Keratinocyte (primary cell): ENCODE results near the gene DNAJB6. TPM values are rescaled to one million over a fixed set of nuclear protein-coding genes. Genes with fewer than 3 reads are reported as not detected.

Experiments
- DNase-seq: peaks from one replicate; pipeline ENCODE4 v3.0.0-alpha.2; 2011; ENCODE audit warnings: low read depth, missing footprints, low spot score
- FAIRE-seq: peaks from 2 replicates; lab custom pipeline; 2011; peaks lifted over from hg19 to GRCh38; lab: Jason Lieb, UNC
- H2AFZ ChIP-seq: 2 replicates; pipeline ENCODE4 v1.6.0; 2012; ENCODE audit warnings: low read length, control low read depth, inconsistent platforms; ENCODE audit not compliant: control insufficient read depth
- H3K27ac ChIP-seq: 2 replicates; pipeline ENCODE4 v1.5.1; 2011; ENCODE audit warnings: low read length; ENCODE audit not compliant: control insufficient read depth, insufficient read depth
- H3K27me3 ChIP-seq: 3 replicates; pipeline ENCODE4 v1.6.0; 2011; ENCODE audit warnings: low read length; ENCODE audit not compliant: control insufficient read depth, insufficient read depth; ENCODE audit errors: extremely low read depth
- H3K36me3 ChIP-seq, 2 experiments: 2 replicates in 1 of 2; 3 replicates in 1 of 2; pipeline ENCODE4 v1.5.1; 2011; ENCODE audit warnings: low read length in 2 of 2, mild to moderate bottlenecking in 1 of 2; ENCODE audit not compliant: control insufficient read depth in 2 of 2, insufficient read depth in 2 of 2; ENCODE audit errors: extremely low read depth in 1 of 2
- H3K4me1 ChIP-seq: 3 replicates; pipeline ENCODE4 v1.5.1; 2011; ENCODE audit warnings: low read length; ENCODE audit not compliant: control insufficient read depth, insufficient read depth; ENCODE audit errors: extremely low read depth
- H3K4me2 ChIP-seq: 3 replicates; pipeline ENCODE4 v1.6.0; 2011; ENCODE audit warnings: low read depth, low read length; ENCODE audit not compliant: control insufficient read depth, insufficient read depth; ENCODE audit errors: extremely low read depth
- H3K4me3 ChIP-seq, 3 experiments: fragments of 200-600 bp in 1 of 3; sonication (generic) in 1 of 3; 2 replicates in 2 of 3; 3 replicates in 1 of 3; pipeline ENCODE4 v1.5.1; 2011 to 2016; ENCODE audit warnings: low read length in 3 of 3, mild to moderate bottlenecking in 3 of 3, control low read depth in 2 of 3, inconsistent platforms in 1 of 3, low read depth in 1 of 3, mixed read lengths in 1 of 3, mixed run types in 1 of 3, moderate library complexity in 1 of 3; ENCODE audit not compliant: control insufficient read depth in 2 of 3, insufficient read depth in 2 of 3; ENCODE audit errors: extremely low read depth in 1 of 3
- H3K79me2 ChIP-seq: 2 replicates; pipeline ENCODE4 v1.6.0; 2012; ENCODE audit warnings: low read length; ENCODE audit not compliant: control insufficient read depth, insufficient read depth
- H3K9ac ChIP-seq: 3 replicates; pipeline ENCODE4 v1.6.0; 2011; ENCODE audit warnings: low read length; ENCODE audit not compliant: control insufficient read depth, insufficient read depth; ENCODE audit errors: extremely low read depth
- H3K9me1 ChIP-seq: 3 replicates; pipeline ENCODE4 v1.6.0; 2011; ENCODE audit warnings: low read length; ENCODE audit not compliant: control insufficient read depth, insufficient read depth; ENCODE audit errors: extremely low read depth
- H3K9me3 ChIP-seq: 2 replicates; pipeline ENCODE4 v1.5.1; 2012; ENCODE audit warnings: low read depth, low read length; ENCODE audit not compliant: control insufficient read depth
- H4K20me1 ChIP-seq: 3 replicates; pipeline ENCODE4 v1.6.0; 2011; ENCODE audit warnings: low read length; ENCODE audit not compliant: control insufficient read depth, insufficient read depth; ENCODE audit errors: extremely low read depth
- CTCF ChIP-seq, 3 experiments: IDR thresholded peaks in 1 of 3; conservative IDR thresholded peaks in 1 of 3; optimal IDR thresholded peaks in 1 of 3; 2 replicates in 2 of 3; 3 replicates in 1 of 3; pipeline versions ENCODE3 to v1.5.1; 2011; ENCODE audit warnings: low read length in 3 of 3, mild to moderate bottlenecking in 3 of 3, moderate library complexity in 2 of 3, control low read depth in 1 of 3, inconsistent platforms in 1 of 3; ENCODE audit not compliant: insufficient read depth in 2 of 3; ENCODE audit errors: extremely low read depth in 1 of 3
- EZH2 ChIP-seq: IDR thresholded peaks from one replicate; pipeline ENCODE4 v1.6.1; 2012; ENCODE audit warnings: inconsistent platforms, mild to moderate bottlenecking, low read length, moderate library complexity
- dilution Hi-C: fragments of 300-500 bp; cut with MboI; formaldehyde crosslinking; loops from one replicate; pipeline ENCODE4 v1.7.0; 2020; ENCODE audit warnings: low sequenced_read_pairs; ENCODE audit not compliant: extremely low pct_ligation_motif_present
- polyA plus RNA-seq, 5 experiments: library from polyadenylated mRNA; depleted of rRNA in 3 of 5; stranded (reverse) in 3 of 5; stranded (forward) in 1 of 5; unstranded in 1 of 5; fragments of >200 nt; gene quantifications; 1 replicate in 1 of 5; 2 replicates in 3 of 5; 3 replicates in 1 of 5; pipeline versions ENCODE4 v1.2.1 to v1.2.3, GENCODE V29; 2011 to 2012; ENCODE audit warnings: missing spikeins in 2 of 5, low read depth in 1 of 5, low replicate concordance in 1 of 5

DNAJB6 gene
- polyA plus RNA-seq, 1 donor (not counting 4 experiments of a cell fraction or from before 2014, with no cell fraction given) = 152 TPM

GRCh38 chr7:157464111-157464970 lies 127.5 kb downstream of the DNAJB6 start:
- no peak overlapping the region for H3K4me2 ChIP-seq
- TF ChIP-seq EZH2 (no peak), CTCF (optimal IDR thresholded peaks at IDR 0.05 in 1 of 3, IDR thresholded peaks at IDR 0.05 in 1 of 3, conservative IDR thresholded peaks at IDR 0.05 in 1 of 3; ENCODE audit: extremely low read depth in 1 of 3, insufficient read depth in 2 of 3, low read length in 3 of 3) (no peak)
- no peak overlapping the region for H3K27ac ChIP-seq
- no peak overlapping the region for H3K9ac ChIP-seq
- H3K36me3 ChIP-seq = no peaks in the 10 kb centered on the region
- no peaks in the 10 kb centered on the region for H4K20me1 ChIP-seq
- dilution Hi-C loops = no loop called here
- H3K27me3 ChIP-seq = no peaks in the 10 kb centered on the region
- FAIRE-seq (no peak), DNase-seq (no peak)
- H3K9me1 ChIP-seq = no peaks in the 10 kb centered on the region
- no peaks in the 10 kb centered on the region for H3K4me1 ChIP-seq
- H3K4me3 ChIP-seq = no peak overlapping the region
- H3K9me3 ChIP-seq = peaks cover 3% of the 10 kb centered on the region
- H3K79me2 ChIP-seq = no peaks in the 10 kb centered on the region
- H2AFZ ChIP-seq = no peak overlapping the region

GRCh38 chr7:157464971-157465886 lies 128.4 kb downstream of the DNAJB6 start:
- no peaks in the 10 kb centered on the region for H3K36me3 ChIP-seq
- H3K4me3 ChIP-seq = no peak overlapping the region
- H2AFZ ChIP-seq = no peak overlapping the region
- no peaks in the 10 kb centered on the region for H3K79me2 ChIP-seq
- no peak for DNase-seq
- peaks cover 5% of the 10 kb centered on the region for H3K9me3 ChIP-seq
- dilution Hi-C loops = no loop called here
- H3K27ac ChIP-seq = no peak overlapping the region
- H3K9me1 ChIP-seq = no peaks in the 10 kb centered on the region
- no peak overlapping the region for H3K9ac ChIP-seq
- H3K27me3 ChIP-seq = no peaks in the 10 kb centered on the region
- H3K4me1 ChIP-seq = no peaks in the 10 kb centered on the region
- no peak overlapping the region for H3K4me2 ChIP-seq
- no peak for TF ChIP-seq CTCF (optimal IDR thresholded peaks at IDR 0.05 in 1 of 3, IDR thresholded peaks at IDR 0.05 in 1 of 3, conservative IDR thresholded peaks at IDR 0.05 in 1 of 3; ENCODE audit: extremely low read depth in 1 of 3, insufficient read depth in 2 of 3, low read length in 3 of 3)
- no peak for TF ChIP-seq EZH2
- H4K20me1 ChIP-seq = no peaks in the 10 kb centered on the region
- no peak for FAIRE-seq
